Measurements from ENCODE around the gene COL6A2. TPM values are rescaled to one million over a fixed set of nuclear protein-coding genes. Genes with fewer than 3 reads are reported as not detected.

COL6A2 gene
- total RNA-seq, 2 donors from 2014 or later = 249 to 252 TPM

- Histone ChIP-seq H3K36me3 (no peaks in the 10 kb centered on the region), H3K9me3 (no peaks in the 10 kb centered on the region)
- DNase-seq (ENCODE audit: low spot score) = no peak
These were observed 44.9 kb downstream of the COL6A2 start for GRCh38 chr21:46142582-46143473.

GRCh38 chr21:46144464-46145070 lies 46.7 kb downstream of the COL6A2 start:
- H3K4me3 ChIP-seq = no peak overlapping the region
- H3K9me3 ChIP-seq = no peaks in the 10 kb centered on the region
- H3K4me1 ChIP-seq = peaks cover 0 to 6% of the 10 kb centered on the region in 2 donors
- no peaks in the 10 kb centered on the region for H3K36me3 ChIP-seq
- H3K27ac ChIP-seq = no peak overlapping the region
- DNase-seq (ENCODE audit: low spot score) = no peak
- H3K27me3 ChIP-seq = no peaks in the 10 kb centered on the region
- TF ChIP-seq CTCF (IDR thresholded peaks at IDR 0.05) = no peak

More at GRCh38 chr21:46142582-46143473, 44.9 kb downstream of the COL6A2 start:
- H3K27me3 ChIP-seq = no peaks in the 10 kb centered on the region
- no peak overlapping the region for H3K27ac ChIP-seq
- no peak for TF ChIP-seq CTCF (IDR thresholded peaks at IDR 0.05)
- no peak overlapping the region for H3K4me3 ChIP-seq
- peaks cover 0 to 6% of the 10 kb centered on the region in 2 donors for H3K4me1 ChIP-seq

- H3K4me1 ChIP-seq = peaks cover 0 to 6% of the 10 kb centered on the region in 2 donors
- no peaks in the 10 kb centered on the region for H3K27me3 ChIP-seq
- no peaks in the 10 kb centered on the region for H3K9me3 ChIP-seq
- no peaks in the 10 kb centered on the region for H3K36me3 ChIP-seq
- no peak for TF ChIP-seq CTCF (IDR thresholded peaks at IDR 0.05)
- H3K4me3 ChIP-seq = no peak overlapping the region
- no peak for DNase-seq (ENCODE audit: low spot score)
- H3K27ac ChIP-seq = no peak overlapping the region
These were observed 47.4 kb downstream of the COL6A2 start for GRCh38 chr21:46145159-46145839.

GRCh38 chr21:46145840-46146691 lies 48.2 kb downstream of the COL6A2 start:
- Histone ChIP-seq H3K4me3 (no peak overlapping the region), H3K27ac (no peak overlapping the region), H3K36me3 (no peaks in the 10 kb centered on the region), H3K9me3 (no peaks in the 10 kb centered on the region), H3K4me1 (peaks cover 0 to 6% of the 10 kb centered on the region in 2 donors), H3K27me3 (no peaks in the 10 kb centered on the region)
- no peak for DNase-seq (ENCODE audit: low spot score)
- no peak for TF ChIP-seq CTCF (IDR thresholded peaks at IDR 0.05)

- no peak for TF ChIP-seq CTCF (IDR thresholded peaks at IDR 0.05)
- no peak for DNase-seq (ENCODE audit: low spot score)
These were observed 48.9 kb downstream of the COL6A2 start for GRCh38 chr21:46146856-46147255.

More at GRCh38 chr21:46146856-46147255, 48.9 kb downstream of the COL6A2 start:
- Histone ChIP-seq H3K27me3 (no peaks in the 10 kb centered on the region), H3K4me1 (peaks cover 0 to 6% of the 10 kb centered on the region in 2 donors), H3K9me3 (no peaks in the 10 kb centered on the region), H3K4me3 (no peak overlapping the region), H3K27ac (no peak overlapping the region), H3K36me3 (no peaks in the 10 kb centered on the region)
